Measurements from ENCODE around the gene MCM10. TPM values are rescaled to one million over a fixed set of nuclear protein-coding genes. Genes with fewer than 3 reads are reported as not detected.

Gene MCM10
- 19.7 to 26.7 TPM (median 21.8 TPM) in 5 replicates for total RNA-seq (2022; extraction: Qiagen RNA extraction)

DNA sequence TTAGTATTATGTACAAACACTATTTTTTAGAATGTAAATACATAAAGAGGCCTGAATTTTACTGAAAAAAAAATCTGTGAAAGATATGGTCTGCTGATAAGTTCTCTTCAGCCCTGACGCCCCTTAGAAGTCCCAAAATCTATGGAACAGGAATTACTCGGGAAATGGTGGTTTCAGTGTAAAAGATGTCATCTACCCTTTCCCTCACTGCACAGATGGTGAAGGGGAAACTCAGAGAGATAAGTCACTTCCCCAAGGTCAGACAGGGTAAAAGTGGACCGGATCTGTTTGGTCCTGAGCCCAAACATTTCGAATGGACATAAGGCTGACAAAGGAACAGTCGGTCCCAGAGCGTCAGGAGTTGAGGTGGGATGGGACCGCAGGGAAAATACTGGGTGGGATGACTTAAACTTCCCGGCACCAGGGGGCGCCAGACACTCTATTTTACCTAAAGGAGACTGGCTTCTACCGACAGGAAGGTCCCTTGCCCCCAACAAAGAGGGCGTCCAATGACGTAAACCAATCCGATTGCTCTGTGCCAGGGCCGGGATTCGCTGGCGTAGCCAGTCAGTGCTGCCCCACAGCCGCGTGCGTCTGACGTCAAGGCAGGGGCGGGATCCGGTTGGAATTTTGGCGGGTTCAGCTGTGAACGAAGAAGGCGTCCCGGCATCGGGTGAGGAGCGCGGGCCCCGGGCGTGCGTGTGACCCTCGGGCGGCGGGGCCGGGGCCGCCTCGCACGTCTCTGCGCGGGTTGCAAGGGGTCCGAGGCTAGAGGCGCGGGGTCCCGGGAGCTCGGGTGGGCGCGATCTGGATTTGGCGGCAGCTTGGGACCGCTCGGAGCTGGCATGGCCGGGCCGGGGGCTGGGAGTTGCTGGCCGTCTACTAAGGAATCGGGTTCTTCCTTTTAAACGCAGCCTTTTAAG, at the start of gene MCM10:
MCM10 (plus strand) TSS at position 625 of the 923 bp plus-strand sequence. CDS start 2,645 bp downstream, outside the sequence.

DNA sequence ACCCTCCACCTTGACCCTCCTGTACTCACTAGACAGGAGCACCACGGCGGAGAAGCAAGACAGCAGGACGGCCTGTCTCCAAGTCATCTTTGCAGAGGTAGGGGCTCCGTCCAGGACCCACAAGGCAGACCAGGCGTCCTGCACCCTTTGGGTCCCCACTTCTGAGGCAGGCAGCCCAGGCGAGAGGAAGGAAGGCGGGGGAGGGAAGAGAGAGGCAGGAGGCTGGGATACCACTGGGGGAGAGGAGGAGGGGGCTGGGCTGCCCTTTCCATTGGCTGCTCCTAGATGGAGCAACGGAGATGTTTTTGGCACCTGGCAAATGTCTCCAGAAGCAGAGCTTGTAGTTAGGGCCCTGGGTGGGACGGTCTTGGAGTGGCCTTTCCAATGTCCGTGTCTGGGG, 72.8 kb downstream of the MCM10 start, which contains the start of gene UCMA:
UCMA (minus strand) TSS at position 203 of the 400 bp plus-strand sequence; CDS start at position 87, 116 bp downstream.

Other genes with a start within 250 kb of the MCM10 start
- 0.83 to 1.4 TPM (median 1.0 TPM) in 5 replicates for gene CCDC3, start 159.8 kb upstream of the MCM10 start, total RNA-seq (2022; extraction: Qiagen RNA extraction)
- 47.4 to 59.1 TPM (median 53.0 TPM) in 5 replicates for gene OPTN, start 61.4 kb upstream of the MCM10 start, total RNA-seq (2022; extraction: Qiagen RNA extraction)
- not detected in 5 replicates for gene UCMA, start 72.8 kb downstream of the MCM10 start, total RNA-seq (2022; extraction: Qiagen RNA extraction)
- 29.2 to 34.5 TPM (median 31.0 TPM) in 5 replicates for gene PHYH, start 138.5 kb downstream of the MCM10 start, total RNA-seq (2022; extraction: Qiagen RNA extraction)
- 62.1 to 84.0 TPM (median 66.4 TPM) in 5 replicates for gene SEPHS1, start 186.7 kb downstream of the MCM10 start, total RNA-seq (2022; extraction: Qiagen RNA extraction)

Data from A549 treated with Hydrocortisone at 1 μM for 4 hours (cell line).